HepG2 (cell line): Measurements from ENCODE around the gene BPHL. TPM values are rescaled to one million over a fixed set of nuclear protein-coding genes. Genes with fewer than 3 reads are reported as not detected.
A peak's percentile ranks its signal among the peaks of the same experiment; 100 is the strongest.

Experiments
- AHR ChIP-seq: IDR thresholded peaks from 2 replicates; pipeline ENCODE4 v1.6.1; 2018; ENCODE audit warnings: missing genetic modification reagents, missing compliant biosample characterization
- HMG20A ChIP-seq: IDR thresholded peaks from 2 replicates; pipeline ENCODE4 v1.6.1; 2016; ENCODE audit warnings: borderline replicate concordance
- HNRNPK ChIP-seq: fragments of 200-400 bp; formaldehyde crosslinking; IDR thresholded peaks from 2 replicates; pipeline ENCODE4 v1.6.1; 2018; ENCODE audit warnings: low read length, low read depth, moderate library complexity, mild to moderate bottlenecking; ENCODE audit not compliant: poor library complexity, severe bottlenecking
- HOXD1 ChIP-seq: sonication (generic); formaldehyde crosslinking; IDR thresholded peaks from 2 replicates; pipeline ENCODE4 v1.5.0; 2020; ENCODE audit warnings: missing genetic modification reagents
- JDP2 ChIP-seq: sonication (generic); formaldehyde crosslinking; IDR thresholded peaks from 2 replicates; pipeline ENCODE4 v1.8.1; 2022; ENCODE audit warnings: missing genetic modification reagents, borderline replicate concordance
- NKX3-1 ChIP-seq: sonication (generic); formaldehyde crosslinking; IDR thresholded peaks from 2 replicates; pipeline ENCODE4 v1.5.0; 2020; ENCODE audit warnings: missing genetic modification reagents
- SMAD9 ChIP-seq: sonication (generic); formaldehyde crosslinking; IDR thresholded peaks from 2 replicates; pipeline ENCODE4 v1.5.1; 2020; ENCODE audit warnings: mild to moderate bottlenecking, missing genetic modification reagents
- SP140L ChIP-seq: sonication (generic); formaldehyde crosslinking; IDR thresholded peaks from 2 replicates; pipeline ENCODE4 v1.4.0; 2020; ENCODE audit warnings: missing genetic modification reagents, borderline replicate concordance
- STAT5B ChIP-seq: sonication (generic); formaldehyde crosslinking; IDR thresholded peaks from 2 replicates; pipeline ENCODE4 v1.4.0; 2020; ENCODE audit warnings: missing genetic modification reagents
- TBL1XR1 ChIP-seq: fragments of 150-350 bp; IDR thresholded peaks from 2 replicates; pipeline ENCODE4 v1.6.1; 2014; ENCODE audit warnings: borderline replicate concordance, low read length; ENCODE audit not compliant: partially characterized antibody
- TMF1 ChIP-seq: sonication (generic); formaldehyde crosslinking; IDR thresholded peaks from 2 replicates; pipeline ENCODE4 v1.8.1; 2022; ENCODE audit warnings: low read depth, missing genetic modification reagents
- ZEB1 ChIP-seq: IDR thresholded peaks from 2 replicates; pipeline ENCODE4 v1.6.1; 2012; ENCODE audit warnings: mild to moderate bottlenecking, low read depth, inconsistent platforms; ENCODE audit not compliant: insufficient replicate concordance
- ZNF510 ChIP-seq: sonication (generic); formaldehyde crosslinking; IDR thresholded peaks from 2 replicates; pipeline ENCODE4 v1.4.0; 2020; ENCODE audit warnings: low read depth, mild to moderate bottlenecking, missing genetic modification reagents
- ZNF598 ChIP-seq: sonication (generic); formaldehyde crosslinking; IDR thresholded peaks from 2 replicates; pipeline ENCODE4 v1.5.1; 2020; ENCODE audit warnings: mild to moderate bottlenecking, missing genetic modification reagents, borderline replicate concordance
- ZSCAN31 ChIP-seq: sonication (generic); formaldehyde crosslinking; IDR thresholded peaks from 2 replicates; pipeline ENCODE4 v1.5.0; 2020; ENCODE audit warnings: low read depth, mild to moderate bottlenecking, missing genetic modification reagents
- ZZZ3 ChIP-seq: sonication (generic); formaldehyde crosslinking; IDR thresholded peaks from 2 replicates; pipeline ENCODE4 v1.4.0; 2020; ENCODE audit warnings: missing genetic modification reagents, mild to moderate bottlenecking, borderline replicate concordance
- polyA plus RNA-seq, 8 experiments: library from polyadenylated mRNA; depleted of rRNA in 3 of 8; stranded (reverse) in 7 of 8; unstranded in 1 of 8; fragments of >200 nt; fragmentation: Illumina TruSeq in 4 of 8; extraction: Trizol in 4 of 8; gene quantifications; 2 replicates each; pipeline versions ENCODE4 v1.2.1 to v1.2.3, GENCODE V29; 2011 to 2016; ENCODE audit warnings: low read depth in 4 of 8, missing spikeins in 1 of 8, mixed read lengths in 1 of 8; ENCODE audit not compliant: insufficient read depth in 1 of 8
- total RNA-seq, 5 experiments: library from RNA; depleted of rRNA; stranded (reverse); fragments of >200 nt; fragmentation: Illumina TruSeq; extraction: Trizol; gene quantifications; 2 replicates each; pipeline ENCODE4 v1.2.3, GENCODE V29; 2016; ENCODE audit warnings: low read depth in 1 of 5
- TF ChIP-seq, protein P1 (sequence below): sonication (generic); formaldehyde crosslinking; IDR thresholded peaks from 2 replicates; pipeline ENCODE4 v1.4.0; 2020; ENCODE audit warnings: mild to moderate bottlenecking, missing genetic modification reagents
- TF ChIP-seq, protein P2 (sequence below): sonication (generic); formaldehyde crosslinking; IDR thresholded peaks from 2 replicates; pipeline ENCODE4 v1.5.1; 2020; ENCODE audit warnings: mild to moderate bottlenecking, moderate library complexity, missing genetic modification reagents
- TF ChIP-seq, protein P3 (sequence below): sonication (generic); formaldehyde crosslinking; IDR thresholded peaks from 2 replicates; pipeline ENCODE4 v1.4.0; 2020; ENCODE audit warnings: missing genetic modification reagents, borderline replicate concordance
- TF ChIP-seq, protein P4 (sequence below): sonication (generic); formaldehyde crosslinking; IDR thresholded peaks from 2 replicates; pipeline ENCODE4 v1.4.0; 2020; ENCODE audit warnings: missing genetic modification reagents
- TF ChIP-seq, protein P5 (sequence below): sonication (generic); formaldehyde crosslinking; IDR thresholded peaks from 2 replicates; pipeline ENCODE4 v1.4.0; 2020; ENCODE audit warnings: missing genetic modification reagents, borderline replicate concordance

Gene BPHL
- total and polyA plus RNA-seq, 2 of the 13 experiments (the other 11 are each of a cell fraction or from before 2014, with no cell fraction given) = 37.8 to 39.5 TPM

DNA sequence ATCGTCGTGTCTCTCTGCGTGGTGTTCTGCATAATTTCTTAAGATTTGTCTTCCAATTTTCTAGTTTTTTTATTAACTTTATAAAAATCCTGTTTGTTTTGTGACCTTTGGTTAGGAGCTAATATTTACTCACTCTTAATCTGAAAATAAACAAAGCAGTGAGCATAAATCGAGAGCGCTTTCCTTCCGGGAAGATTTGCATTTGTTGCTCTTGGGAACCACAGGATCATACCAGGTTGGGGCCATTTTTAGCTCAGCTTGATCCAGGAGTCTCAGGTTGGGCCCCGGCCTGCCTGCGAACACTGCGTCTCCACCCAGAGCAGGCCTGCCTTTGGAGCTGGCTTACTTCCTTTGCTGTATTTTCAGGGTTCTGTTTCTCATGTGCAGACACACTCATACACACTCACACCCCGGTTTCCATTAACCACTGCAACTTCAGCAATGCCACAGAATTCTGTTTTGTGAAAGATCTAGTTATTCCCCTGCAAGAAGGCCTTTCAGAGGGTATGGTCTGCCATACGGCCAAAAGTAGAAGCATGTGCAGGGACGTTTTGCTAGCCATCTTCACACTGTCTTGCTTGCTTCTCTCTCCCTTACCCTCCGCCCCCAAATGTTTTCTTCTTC is 17.3 kb downstream of the BPHL start (continued):
- TF ChIP-seq, protein P1, sequence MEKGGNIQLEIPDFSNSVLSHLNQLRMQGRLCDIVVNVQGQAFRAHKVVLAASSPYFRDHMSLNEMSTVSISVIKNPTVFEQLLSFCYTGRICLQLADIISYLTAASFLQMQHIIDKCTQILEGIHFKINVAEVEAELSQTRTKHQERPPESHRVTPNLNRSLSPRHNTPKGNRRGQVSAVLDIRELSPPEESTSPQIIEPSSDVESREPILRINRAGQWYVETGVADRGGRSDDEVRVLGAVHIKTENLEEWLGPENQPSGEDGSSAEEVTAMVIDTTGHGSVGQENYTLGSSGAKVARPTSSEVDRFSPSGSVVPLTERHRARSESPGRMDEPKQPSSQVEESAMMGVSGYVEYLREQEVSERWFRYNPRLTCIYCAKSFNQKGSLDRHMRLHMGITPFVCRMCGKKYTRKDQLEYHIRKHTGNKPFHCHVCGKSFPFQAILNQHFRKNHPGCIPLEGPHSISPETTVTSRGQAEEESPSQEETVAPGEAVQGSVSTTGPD (CRISPR knock-in tag) = no peak
- TF ChIP-seq, protein P2, sequence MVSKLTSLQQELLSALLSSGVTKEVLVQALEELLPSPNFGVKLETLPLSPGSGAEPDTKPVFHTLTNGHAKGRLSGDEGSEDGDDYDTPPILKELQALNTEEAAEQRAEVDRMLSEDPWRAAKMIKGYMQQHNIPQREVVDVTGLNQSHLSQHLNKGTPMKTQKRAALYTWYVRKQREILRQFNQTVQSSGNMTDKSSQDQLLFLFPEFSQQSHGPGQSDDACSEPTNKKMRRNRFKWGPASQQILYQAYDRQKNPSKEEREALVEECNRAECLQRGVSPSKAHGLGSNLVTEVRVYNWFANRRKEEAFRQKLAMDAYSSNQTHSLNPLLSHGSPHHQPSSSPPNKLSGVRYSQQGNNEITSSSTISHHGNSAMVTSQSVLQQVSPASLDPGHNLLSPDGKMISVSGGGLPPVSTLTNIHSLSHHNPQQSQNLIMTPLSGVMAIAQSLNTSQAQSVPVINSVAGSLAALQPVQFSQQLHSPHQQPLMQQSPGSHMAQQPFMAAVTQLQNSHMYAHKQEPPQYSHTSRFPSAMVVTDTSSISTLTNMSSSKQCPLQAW (CRISPR knock-in tag) = peak; percentile 35
- TF ChIP-seq HOXD1 (no peak), HMG20A (CRISPR knock-in tag) (peak; percentile 79; the same call in 1 of the 2 replicates), ZZZ3 (CRISPR knock-in tag) (no peak), ZNF598 (CRISPR knock-in tag) (no peak), NKX3-1 (CRISPR knock-in tag) (no peak), HNRNPK (no peak), ZNF510 (CRISPR knock-in tag) (peak; percentile 39; the same call in 1 of the 2 replicates), TBL1XR1 (no peak), AHR (no peak), JDP2 (no peak), ZSCAN31 (CRISPR knock-in tag) (peak; percentile 27; the same call in 1 of the 2 replicates), TMF1 (CRISPR knock-in tag) (no peak), SP140L (no peak), SMAD9 (CRISPR knock-in tag) (no peak), ZEB1 (no peak), STAT5B (CRISPR knock-in tag) (peak; percentile 61; the same call in 1 of the 2 replicates)
- TF ChIP-seq, protein P3, sequence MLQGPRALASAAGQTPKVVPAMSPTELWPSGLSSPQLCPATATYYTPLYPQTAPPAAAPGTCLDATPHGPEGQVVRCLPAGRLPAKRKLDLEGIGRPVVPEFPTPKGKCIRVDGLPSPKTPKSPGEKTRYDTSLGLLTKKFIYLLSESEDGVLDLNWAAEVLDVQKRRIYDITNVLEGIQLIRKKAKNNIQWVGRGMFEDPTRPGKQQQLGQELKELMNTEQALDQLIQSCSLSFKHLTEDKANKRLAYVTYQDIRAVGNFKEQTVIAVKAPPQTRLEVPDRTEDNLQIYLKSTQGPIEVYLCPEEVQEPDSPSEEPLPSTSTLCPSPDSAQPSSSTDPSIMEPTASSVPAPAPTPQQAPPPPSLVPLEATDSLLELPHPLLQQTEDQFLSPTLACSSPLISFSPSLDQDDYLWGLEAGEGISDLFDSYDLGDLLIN (CRISPR knock-in tag) = no peak
- TF ChIP-seq, protein P4, sequence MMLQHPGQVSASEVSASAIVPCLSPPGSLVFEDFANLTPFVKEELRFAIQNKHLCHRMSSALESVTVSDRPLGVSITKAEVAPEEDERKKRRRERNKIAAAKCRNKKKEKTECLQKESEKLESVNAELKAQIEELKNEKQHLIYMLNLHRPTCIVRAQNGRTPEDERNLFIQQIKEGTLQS (CRISPR knock-in tag) = no peak; the same call in 1 of the 2 replicates
- TF ChIP-seq, protein P5, sequence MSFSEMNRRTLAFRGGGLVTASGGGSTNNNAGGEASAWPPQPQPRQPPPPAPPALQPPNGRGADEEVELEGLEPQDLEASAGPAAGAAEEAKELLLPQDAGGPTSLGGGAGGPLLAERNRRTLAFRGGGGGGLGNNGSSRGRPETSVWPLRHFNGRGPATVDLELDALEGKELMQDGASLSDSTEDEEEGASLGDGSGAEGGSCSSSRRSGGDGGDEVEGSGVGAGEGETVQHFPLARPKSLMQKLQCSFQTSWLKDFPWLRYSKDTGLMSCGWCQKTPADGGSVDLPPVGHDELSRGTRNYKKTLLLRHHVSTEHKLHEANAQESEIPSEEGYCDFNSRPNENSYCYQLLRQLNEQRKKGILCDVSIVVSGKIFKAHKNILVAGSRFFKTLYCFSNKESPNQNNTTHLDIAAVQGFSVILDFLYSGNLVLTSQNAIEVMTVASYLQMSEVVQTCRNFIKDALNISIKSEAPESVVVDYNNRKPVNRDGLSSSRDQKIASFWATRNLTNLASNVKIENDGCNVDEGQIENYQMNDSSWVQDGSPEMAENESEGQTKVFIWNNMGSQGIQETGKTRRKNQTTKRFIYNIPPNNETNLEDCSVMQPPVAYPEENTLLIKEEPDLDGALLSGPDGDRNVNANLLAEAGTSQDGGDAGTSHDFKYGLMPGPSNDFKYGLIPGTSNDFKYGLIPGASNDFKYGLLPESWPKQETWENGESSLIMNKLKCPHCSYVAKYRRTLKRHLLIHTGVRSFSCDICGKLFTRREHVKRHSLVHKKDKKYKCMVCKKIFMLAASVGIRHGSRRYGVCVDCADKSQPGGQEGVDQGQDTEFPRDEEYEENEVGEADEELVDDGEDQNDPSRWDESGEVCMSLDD = no peak
